NT2/D1 (cell line): ENCODE measurements around the gene RHCG.

Experiments
- DNase-seq: peaks from one replicate; pipeline ENCODE4 v3.0.0-alpha.2; 2011; ENCODE audit warnings: low read depth, low spot score
- H3K27me3 ChIP-seq: 2 replicates; pipeline ENCODE4 v1.6.0; 2011; ENCODE audit warnings: mild to moderate bottlenecking; ENCODE audit not compliant: insufficient read length, insufficient read depth
- H3K36me3 ChIP-seq: 2 replicates; pipeline ENCODE4 v1.6.1; 2011; ENCODE audit warnings: mild to moderate bottlenecking, low read length, mixed read lengths; ENCODE audit not compliant: insufficient read depth, insufficient read length
- H3K4me1 ChIP-seq: 2 replicates; pipeline ENCODE4 v1.5.1; 2011; ENCODE audit not compliant: insufficient read depth, insufficient read length
- H3K4me3 ChIP-seq: 2 replicates; pipeline ENCODE4 v1.5.1; 2011; ENCODE audit warnings: low read depth; ENCODE audit not compliant: insufficient read length
- H3K9ac ChIP-seq: 2 replicates; pipeline ENCODE4 v1.6.0; 2011; ENCODE audit warnings: low read depth; ENCODE audit not compliant: insufficient read length
- H3K9me3 ChIP-seq: 2 replicates; pipeline ENCODE4 v1.5.1; 2011; ENCODE audit warnings: mild to moderate bottlenecking, low read length; ENCODE audit not compliant: insufficient read depth
- SUZ12 ChIP-seq: IDR thresholded peaks from 2 replicates; pipeline ENCODE4 v1.6.1; 2011; ENCODE audit not compliant: insufficient read length, insufficient read depth; ENCODE audit errors: extremely low read depth
- YY1 ChIP-seq: IDR thresholded peaks from 2 replicates; pipeline ENCODE4 v1.6.1; 2011; ENCODE audit not compliant: insufficient read length, insufficient read depth
- ZNF274 ChIP-seq: IDR thresholded peaks from 2 replicates; pipeline ENCODE4 v1.6.1; 2011; ENCODE audit warnings: mild to moderate bottlenecking, low read depth, low read length

Gene RHCG

DNA sequence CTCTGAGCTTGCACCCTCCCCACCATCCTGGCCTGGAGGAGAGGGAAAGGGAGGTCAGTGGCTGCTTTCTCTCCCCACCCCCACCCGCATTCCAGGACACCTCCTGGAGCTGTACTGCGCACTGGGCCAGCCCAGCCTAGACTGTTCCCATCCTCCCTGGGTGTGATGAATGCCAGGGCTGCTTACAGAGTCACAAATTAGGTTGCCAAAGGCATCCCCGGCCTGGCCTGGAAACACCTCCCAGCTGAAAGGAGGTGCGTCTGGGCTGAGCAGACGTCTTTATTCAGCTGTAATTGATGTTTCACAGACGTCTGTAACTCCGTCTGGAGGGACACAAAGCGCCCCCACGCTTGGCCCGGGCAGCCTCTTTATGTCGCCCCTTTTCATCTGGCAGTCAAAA lies 47.6 kb downstream of the RHCG start:
- peaks cover 17% of the 10 kb centered on the region for H3K4me1 ChIP-seq
- no peak overlapping the region for H3K4me3 ChIP-seq
- no peak for DNase-seq
- H3K9ac ChIP-seq, result no peak overlapping the region
- H3K9me3 ChIP-seq, result no peaks in the 10 kb centered on the region
- H3K27me3 ChIP-seq, result peaks cover 85% of the 10 kb centered on the region
- no peaks in the 10 kb centered on the region for H3K36me3 ChIP-seq
- TF ChIP-seq YY1 (no peak), ZNF274 (no peak), SUZ12 (no peak)

GRCh38 chr15:89447676-89448075 lies 48.7 kb downstream of the RHCG start:
- DNase-seq, result no peak
- H3K36me3 ChIP-seq, result no peaks in the 10 kb centered on the region
- peaks cover 26% of the 10 kb centered on the region for H3K4me1 ChIP-seq
- peaks cover 91% of the 10 kb centered on the region for H3K27me3 ChIP-seq
- TF ChIP-seq ZNF274 (no peak), SUZ12 (no peak), YY1 (no peak)
- no peak overlapping the region for H3K4me3 ChIP-seq
- no peak overlapping the region for H3K9ac ChIP-seq
- H3K9me3 ChIP-seq, result no peaks in the 10 kb centered on the region

- Histone ChIP-seq H3K9ac (no peak overlapping the region), H3K36me3 (no peaks in the 10 kb centered on the region), H3K4me3 (no peak overlapping the region), H3K4me1 (peaks cover 26% of the 10 kb centered on the region), H3K27me3 (peaks cover 92% of the 10 kb centered on the region), H3K9me3 (no peaks in the 10 kb centered on the region)
- no peak for DNase-seq
- TF ChIP-seq YY1 (no peak), SUZ12 (no peak), ZNF274 (no peak)
Measured at GRCh38 chr15:89446255-89446891, 50.0 kb downstream of the RHCG start.

DNA sequence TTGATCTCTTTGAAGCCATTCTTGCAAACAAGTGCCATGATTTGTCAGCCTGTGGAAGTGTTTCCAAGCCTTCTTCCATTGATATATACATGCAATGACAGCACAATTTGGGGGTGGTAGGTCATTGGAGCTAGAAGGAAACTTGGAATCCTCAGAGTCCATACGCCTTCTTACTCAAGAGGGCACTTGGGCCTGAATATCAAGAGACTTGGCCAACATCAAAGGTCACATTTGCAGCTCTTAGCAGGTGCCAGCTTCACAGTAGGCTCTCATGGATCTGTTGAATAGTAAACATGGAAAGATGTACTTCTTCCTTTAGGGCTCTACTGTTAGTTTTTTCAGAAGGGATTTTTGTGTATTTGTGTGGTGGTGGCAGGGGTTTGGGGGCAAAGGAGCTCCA lies 50.9 kb downstream of the RHCG start:
- DNase-seq, result no peak
- H3K27me3 ChIP-seq, result peaks cover 89% of the 10 kb centered on the region
- H3K9me3 ChIP-seq, result no peaks in the 10 kb centered on the region
- no peak overlapping the region for H3K4me3 ChIP-seq
- peaks cover 30% of the 10 kb centered on the region for H3K4me1 ChIP-seq
- no peak for TF ChIP-seq SUZ12
- no peak overlapping the region for H3K9ac ChIP-seq
- no peaks in the 10 kb centered on the region for H3K36me3 ChIP-seq

- DNase-seq, result no peak
- H3K4me1 ChIP-seq, result peaks cover 29% of the 10 kb centered on the region
- H3K9me3 ChIP-seq, result no peaks in the 10 kb centered on the region
- TF ChIP-seq YY1, result no peak
- TF ChIP-seq SUZ12, result no peak
- TF ChIP-seq ZNF274, result no peak
- H3K4me3 ChIP-seq, result no peak overlapping the region
- no peaks in the 10 kb centered on the region for H3K36me3 ChIP-seq
- peaks cover 87% of the 10 kb centered on the region for H3K27me3 ChIP-seq
- H3K9ac ChIP-seq, result no peak overlapping the region
Measured at GRCh38 chr15:89444241-89445225, 51.9 kb downstream of the RHCG start.

DNA sequence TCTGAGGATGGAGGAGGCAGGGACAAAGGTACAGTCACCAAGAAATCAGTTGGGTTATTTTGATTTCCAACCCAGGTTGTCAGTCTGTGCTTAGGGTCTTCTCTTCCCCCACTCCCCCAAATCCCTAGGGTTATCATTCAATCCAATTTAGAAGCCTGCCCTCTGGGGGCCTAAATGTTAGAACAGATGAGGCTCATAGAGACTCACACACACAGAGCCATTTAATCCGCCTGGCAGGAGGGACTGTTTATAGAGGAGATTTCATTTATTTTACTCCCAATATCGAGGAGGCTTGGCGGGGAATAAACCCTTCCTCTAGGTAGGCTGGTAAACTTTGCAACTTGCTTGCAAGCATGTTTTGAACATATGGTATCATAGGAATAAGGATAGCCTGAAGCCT lies 52.8 kb downstream of the RHCG start:
- H3K9me3 ChIP-seq, result no peaks in the 10 kb centered on the region
- no peak overlapping the region for H3K9ac ChIP-seq
- H3K36me3 ChIP-seq, result no peaks in the 10 kb centered on the region
- DNase-seq, result no peak
- H3K4me3 ChIP-seq, result no peak overlapping the region
- peaks cover 85% of the 10 kb centered on the region for H3K27me3 ChIP-seq
- H3K4me1 ChIP-seq, result peaks cover 24% of the 10 kb centered on the region
- TF ChIP-seq SUZ12 (no peak), ZNF274 (no peak), YY1 (no peak)

DNA sequence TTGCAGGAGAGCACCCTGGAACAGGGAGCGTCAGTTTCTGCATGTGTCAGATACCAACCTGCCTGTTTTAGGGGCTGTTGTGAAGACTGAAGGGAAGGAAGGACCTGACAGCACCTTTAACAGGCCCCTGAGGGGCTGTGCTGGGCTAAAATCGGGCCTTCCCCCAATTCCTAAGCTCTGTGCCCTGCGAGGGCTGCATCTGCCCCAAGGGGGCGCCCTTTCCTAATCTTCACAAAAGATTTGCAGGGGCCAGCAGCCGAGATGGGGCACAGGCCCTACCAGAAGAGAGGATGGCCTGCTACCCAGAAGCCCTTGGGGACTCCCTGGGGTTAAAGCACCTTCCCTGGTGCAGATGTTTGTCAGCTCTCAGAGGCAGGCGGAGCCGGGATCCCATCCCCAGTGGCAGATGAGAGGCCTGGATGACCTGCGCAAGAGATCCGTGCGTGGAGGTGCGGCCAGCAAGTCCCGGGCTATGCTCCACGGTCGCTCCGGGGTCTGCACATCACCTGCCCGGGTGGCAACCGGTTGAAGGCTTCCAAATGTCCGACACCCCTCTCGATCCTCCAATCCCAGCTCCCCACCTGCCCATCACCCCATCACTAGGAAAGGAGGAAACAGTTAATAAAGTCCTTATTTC lies 53.6 kb downstream of the RHCG start:
- Histone ChIP-seq H3K4me1 (peaks cover 21% of the 10 kb centered on the region), H3K4me3 (no peak overlapping the region), H3K27me3 (peaks cover 85% of the 10 kb centered on the region), H3K9ac (no peak overlapping the region), H3K9me3 (no peaks in the 10 kb centered on the region), H3K36me3 (no peaks in the 10 kb centered on the region)
- TF ChIP-seq YY1 (no peak), SUZ12 (no peak), ZNF274 (no peak)
- DNase-seq, result peak; percentile 61
